GM20000 (cell line): ENCODE data around the gene PPP1R3C.

Source experiments
- DNase-seq: peaks from one replicate; pipeline ENCODE4 v3.0.0; 2012; ENCODE audit warnings: low spot score
- TF ChIP-seq, protein P1 (sequence below): IDR thresholded peaks from 2 replicates; pipeline ENCODE4 v1.5.1; 2012; ENCODE audit warnings: mild to moderate bottlenecking, control low read depth; ENCODE audit errors: extremely low read depth, missing control alignments

The PPP1R3C gene

DNA sequence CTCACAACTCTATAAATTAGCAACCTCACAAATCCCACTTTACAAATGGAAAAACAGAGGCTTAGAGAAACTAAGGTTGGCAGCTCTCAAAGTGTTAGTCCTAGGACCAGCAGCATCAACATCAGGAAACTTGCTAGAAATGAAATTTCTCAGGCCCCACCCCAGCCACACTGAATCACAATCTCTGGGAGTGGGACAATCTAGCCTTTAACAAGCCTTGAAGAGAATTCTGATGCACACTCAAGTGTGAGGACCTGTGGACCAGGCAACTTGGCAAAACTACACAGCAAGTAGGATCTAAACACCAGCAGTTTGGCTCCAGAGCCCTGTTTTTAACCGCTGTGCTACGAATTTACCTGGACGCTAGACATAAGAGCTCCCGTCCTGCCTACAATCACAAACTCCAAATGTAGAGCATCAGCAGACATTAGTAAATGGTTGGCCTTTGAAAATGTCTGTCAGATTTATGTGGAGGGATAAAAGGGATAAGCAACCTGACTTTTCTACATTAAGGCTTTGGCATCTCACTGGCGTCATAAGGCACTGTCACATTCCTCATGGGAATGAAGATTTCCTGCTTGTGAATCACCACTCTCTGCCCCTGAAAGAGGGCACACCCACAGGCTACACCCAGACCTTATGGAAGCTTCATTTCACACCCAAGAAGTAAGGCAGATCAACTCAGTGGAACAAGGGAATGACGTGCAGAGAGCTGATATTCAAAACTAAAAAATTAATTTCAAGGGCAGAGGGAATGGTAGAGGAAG lies 34.5 kb downstream of the PPP1R3C start:
- no peak for DNase-seq
- TF ChIP-seq, protein P1, sequence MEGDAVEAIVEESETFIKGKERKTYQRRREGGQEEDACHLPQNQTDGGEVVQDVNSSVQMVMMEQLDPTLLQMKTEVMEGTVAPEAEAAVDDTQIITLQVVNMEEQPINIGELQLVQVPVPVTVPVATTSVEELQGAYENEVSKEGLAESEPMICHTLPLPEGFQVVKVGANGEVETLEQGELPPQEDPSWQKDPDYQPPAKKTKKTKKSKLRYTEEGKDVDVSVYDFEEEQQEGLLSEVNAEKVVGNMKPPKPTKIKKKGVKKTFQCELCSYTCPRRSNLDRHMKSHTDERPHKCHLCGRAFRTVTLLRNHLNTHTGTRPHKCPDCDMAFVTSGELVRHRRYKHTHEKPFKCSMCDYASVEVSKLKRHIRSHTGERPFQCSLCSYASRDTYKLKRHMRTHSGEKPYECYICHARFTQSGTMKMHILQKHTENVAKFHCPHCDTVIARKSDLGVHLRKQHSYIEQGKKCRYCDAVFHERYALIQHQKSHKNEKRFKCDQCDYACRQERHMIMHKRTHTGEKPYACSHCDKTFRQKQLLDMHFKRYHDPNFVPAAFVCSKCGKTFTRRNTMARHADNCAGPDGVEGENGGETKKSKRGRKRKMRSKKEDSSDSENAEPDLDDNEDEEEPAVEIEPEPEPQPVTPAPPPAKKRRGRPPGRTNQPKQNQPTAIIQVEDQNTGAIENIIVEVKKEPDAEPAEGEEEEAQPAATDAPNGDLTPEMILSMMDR: no peak

DNA sequence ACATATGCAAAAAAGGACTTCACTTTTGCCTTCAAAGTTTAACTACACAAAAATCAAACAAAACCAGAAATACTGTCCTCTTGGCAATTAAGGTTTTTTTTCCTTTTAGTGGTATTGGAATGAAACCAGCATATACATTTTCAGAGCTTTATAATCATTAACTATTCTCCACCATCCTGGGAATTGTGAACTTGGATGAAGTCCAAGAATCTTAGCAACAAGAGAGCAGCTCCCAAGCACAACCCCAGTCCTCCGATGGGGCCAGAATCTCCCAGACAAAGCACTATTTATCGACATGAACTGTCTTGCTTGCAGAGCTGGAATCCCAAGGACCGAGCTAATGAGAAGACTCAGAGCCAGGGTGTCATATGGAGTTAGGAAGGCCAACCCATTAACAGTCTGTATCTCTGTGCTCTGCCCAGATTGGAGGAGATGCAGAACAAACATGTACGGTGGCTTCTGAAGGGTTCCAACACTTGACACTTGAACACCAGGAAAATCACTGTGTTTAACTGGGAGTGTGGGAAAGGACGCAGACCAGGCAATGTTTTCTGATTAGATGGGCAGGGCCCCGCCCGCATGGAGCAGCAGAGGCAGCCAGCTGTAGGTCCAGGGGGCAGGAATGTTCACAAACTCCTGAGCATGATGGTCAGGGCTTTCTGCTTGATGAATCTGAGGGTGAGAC lies 35.5 kb downstream of the PPP1R3C start:
- TF ChIP-seq, protein P1: no peak
- no peak for DNase-seq

DNA sequence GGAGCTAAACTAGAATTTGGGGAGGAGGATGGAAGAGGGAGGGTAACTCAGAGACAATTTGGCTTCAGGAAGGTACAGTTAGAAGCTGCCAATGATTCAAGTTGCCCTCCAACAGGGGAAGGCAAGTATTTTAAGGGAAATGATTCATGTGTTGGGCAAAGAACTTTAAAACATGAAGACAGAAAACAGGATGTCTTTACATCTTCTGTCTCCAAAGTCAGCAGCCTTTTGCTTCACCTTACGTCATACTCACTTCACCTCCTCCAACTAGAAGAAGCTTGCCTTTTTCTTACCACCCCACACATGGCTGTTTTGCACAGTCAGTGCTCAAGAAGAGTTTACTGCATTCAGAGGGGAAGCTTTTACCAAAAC lies 36.1 kb downstream of the PPP1R3C start:
- DNase-seq: no peak
- TF ChIP-seq, protein P1: no peak

DNA sequence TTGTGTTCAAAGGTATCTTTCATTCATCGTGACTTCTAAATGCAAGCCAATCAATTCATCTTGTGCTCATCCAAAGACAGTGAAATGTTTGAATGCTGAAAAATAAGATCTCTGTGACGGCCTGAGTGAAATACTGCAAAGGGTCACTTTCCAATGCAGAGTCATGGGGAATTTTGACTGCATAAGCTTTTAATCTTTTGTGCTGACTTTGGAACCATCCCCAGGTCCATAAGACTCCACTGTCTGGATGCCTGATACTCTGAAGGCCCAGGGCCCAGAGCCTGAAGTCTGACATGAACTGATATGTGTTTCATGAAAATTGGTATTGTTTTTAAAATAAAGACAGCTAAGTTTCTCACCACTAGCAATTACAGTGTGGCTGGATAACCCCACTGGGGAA lies 39.0 kb downstream of the PPP1R3C start:
- DNase-seq: no peak
- TF ChIP-seq, protein P1: no peak

DNA sequence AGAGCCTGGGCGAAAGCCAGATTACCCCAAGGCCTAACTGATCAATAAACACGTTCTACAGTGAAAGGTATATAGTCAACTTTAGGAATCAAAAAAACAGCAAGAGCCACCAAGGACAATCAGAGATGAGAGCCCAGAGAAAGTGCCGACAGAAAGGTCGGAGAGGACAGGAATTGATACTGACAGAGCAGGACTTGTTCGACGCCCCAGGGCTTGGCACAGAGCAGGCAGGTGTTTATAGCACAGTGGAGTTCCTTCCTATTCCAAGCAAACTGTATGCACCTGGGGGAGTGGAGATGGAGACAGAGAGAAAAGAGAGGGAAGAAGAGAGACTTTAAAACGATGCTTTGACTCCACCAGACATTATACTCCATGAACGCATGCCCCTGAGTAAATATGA lies 39.5 kb downstream of the PPP1R3C start:
- TF ChIP-seq, protein P1: no peak
- DNase-seq: no peak

DNA sequence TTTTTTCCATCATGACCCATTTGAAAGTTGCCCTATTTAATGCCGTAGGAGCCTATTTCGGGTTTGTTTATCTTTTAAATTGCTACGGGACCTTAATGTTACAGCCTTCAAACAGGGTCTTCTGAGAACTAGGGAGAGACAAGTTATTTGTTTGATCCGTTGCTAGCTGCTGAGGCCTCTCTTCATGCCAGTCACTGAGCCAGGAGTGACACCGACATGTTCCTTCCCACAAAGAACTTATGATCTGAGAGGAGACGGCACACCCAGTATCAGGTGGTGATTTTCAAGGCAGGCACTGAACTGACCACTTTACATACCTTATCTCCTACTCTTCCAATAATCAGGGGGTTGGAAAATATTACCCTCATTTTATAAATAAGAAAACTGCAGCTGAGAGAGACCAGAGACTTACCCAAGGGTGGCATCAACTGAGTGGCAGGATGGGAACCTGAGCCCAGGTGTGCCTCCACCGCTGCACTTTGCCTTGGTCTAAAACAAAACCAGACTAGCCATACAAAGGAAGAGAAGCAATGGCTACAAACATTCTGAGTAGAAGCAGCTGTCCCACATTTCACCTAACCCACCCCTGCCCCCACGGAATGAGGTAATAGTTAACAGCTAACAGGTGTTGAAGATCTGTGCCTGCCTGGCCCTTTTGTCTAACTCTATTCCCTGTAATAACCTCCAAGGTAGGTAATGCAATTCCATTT lies 40.5 kb downstream of the PPP1R3C start:
- no peak for DNase-seq
- TF ChIP-seq, protein P1: no peak

DNA sequence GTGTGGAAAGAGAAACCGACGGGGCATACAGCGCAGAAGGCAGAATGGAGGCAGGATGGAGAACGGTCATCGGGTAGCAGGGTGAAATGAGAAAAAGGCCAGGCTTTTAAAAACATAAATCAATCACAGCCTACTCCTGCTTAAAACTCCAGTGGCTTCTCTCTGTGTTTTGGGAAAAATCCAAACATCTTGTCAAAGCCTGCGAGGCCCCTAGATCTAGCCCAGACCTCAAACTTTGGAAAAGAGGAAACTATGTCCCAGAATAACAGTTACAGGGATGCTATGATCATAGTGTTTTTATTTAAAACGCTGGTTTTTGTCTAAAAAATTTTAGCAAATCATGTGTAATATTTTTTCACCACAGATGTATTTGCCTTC lies 41.1 kb downstream of the PPP1R3C start:
- TF ChIP-seq, protein P1: no peak
- DNase-seq: no peak
